Epidermal melanocyte (primary cell): ENCODE results near the gene GDI1.

ENCODE experiments used
- DNase-seq: peaks from one replicate; pipeline ENCODE4 v3.0.0; 2011; ENCODE audit warnings: low spot score; ENCODE audit not compliant: insufficient read length

Gene GDI1

GRCh38 chrX:154408659-154409221 lies 28.2 kb upstream of the GDI1 start:
- no peak for DNase-seq

GRCh38 chrX:154409222-154409871 lies 27.6 kb upstream of the GDI1 start, which contains the start of gene DNASE1L1:
Gene DNASE1L1 (minus strand): TSS chrX:154409254. CDS start chrX:154405568, 3,686 bp downstream.
- peak; percentile 27 for DNase-seq

DNA sequence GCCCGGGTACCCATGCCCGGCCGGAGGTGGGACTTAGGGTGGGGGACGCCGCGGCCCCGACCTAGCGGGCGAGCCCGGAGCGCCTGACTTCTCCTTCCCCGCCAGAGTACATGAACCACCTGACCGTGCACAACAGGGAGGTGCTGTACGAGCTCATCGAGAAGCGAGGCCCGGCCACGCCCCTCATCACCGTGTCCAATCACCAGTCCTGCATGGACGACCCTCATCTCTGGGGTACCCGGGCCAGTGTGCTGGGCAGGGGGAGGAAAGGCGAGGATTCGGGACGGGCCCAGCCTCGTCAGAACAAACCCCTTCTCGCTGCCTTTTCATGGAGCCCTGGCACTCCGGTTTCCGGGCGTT lies 25.0 kb upstream of the GDI1 start:
- DNase-seq, result no peak

- DNase-seq, result no peak
Measured at GRCh38 chrX:154412468-154412867, 24.5 kb upstream of the GDI1 start.

GRCh38 chrX:154413142-154413541 lies 23.8 kb upstream of the GDI1 start:
- no peak for DNase-seq

GRCh38 chrX:154417157-154417556 lies 19.8 kb upstream of the GDI1 start:
- no peak for DNase-seq

- no peak for DNase-seq
Measured at GRCh38 chrX:154419189-154419588, 17.8 kb upstream of the GDI1 start.

GRCh38 chrX:154419688-154420401 lies 17.1 kb upstream of the GDI1 start:
- no peak for DNase-seq

GRCh38 chrX:154420402-154420756 lies 16.6 kb upstream of the GDI1 start:
- DNase-seq, result no peak

GRCh38 chrX:154426916-154427770 lies 9.8 kb upstream of the GDI1 start:
- no peak for DNase-seq

DNA sequence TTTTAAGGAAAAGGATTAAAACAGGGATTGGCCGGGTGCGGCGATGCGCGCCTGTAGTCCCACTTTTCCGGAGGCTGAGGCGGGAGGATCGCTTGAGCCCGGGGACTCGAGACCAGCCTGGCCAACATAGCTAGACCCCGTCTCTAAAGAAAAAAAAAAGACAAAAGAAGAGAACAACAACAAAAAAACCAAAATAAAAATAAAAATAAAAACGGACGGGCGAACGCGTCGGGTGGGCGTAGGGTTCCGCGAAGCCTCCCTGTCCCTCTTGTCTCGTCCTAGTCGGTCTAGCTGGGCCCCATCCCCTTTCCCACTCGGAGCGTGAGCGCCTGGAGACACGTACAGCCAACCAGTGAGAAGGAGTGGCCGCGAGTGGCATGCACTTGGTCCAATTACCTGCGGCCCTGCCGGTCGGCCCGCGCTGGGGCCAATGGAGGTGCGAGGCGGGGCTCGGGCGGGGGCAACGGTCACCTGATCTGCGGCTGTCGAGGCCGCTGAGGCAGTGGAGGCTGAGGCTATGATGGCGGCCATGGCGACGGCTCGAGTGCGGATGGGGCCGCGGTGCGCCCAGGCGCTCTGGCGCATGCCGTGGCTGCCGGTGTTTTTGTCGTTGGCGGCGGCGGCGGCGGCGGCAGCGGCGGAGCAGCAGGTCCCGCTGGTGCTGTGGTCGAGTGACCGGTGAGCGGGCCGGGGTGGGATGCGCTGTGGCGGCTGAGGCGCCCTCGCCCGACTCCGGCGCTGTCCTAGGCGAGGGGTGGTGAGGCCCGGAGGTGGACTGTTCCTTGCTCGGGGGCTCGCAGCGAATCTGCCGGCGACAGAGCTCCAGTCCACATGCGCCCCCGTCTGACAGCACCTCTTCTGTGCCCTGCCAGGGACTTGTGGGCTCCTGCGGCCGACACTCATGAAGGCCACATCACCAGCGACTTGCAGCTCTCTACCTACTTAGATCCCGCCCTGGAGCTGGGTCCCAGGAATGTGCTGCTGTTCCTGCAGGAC lies 8.5 kb upstream of the GDI1 start, which contains the start of gene ATP6AP1:
TSS of gene ATP6AP1 (plus strand) at position 502 of the 996 bp plus-strand sequence. CDS start at position 518, 16 bp downstream.
- peak; percentile 84 for DNase-seq

- DNase-seq, result no peak
Measured at GRCh38 chrX:154429711-154430110, 7.2 kb upstream of the GDI1 start.

GRCh38 chrX:154430479-154430878 lies 6.5 kb upstream of the GDI1 start:
- no peak for DNase-seq

DNA sequence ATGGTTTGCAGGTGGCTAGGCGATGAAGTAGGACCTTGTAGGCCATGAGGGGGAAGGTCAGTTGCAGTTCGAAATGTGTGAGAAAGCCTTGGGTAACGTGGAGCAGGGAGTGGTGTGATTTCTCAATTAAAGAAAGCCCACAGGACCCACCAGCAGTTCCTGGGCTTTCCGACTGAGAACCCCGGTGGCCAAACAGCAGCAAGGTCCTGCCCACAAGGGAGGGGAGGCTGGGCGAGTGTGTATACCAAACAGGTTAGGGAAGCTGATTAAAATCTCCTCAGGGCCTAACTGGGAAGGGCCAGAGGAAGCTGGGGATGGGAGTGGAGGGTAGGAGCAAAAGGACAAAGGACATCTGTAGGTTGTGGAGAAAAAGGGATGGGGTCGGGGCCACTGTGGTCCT lies 6.0 kb upstream of the GDI1 start:
- no peak for DNase-seq

- no peak for DNase-seq
Measured at GRCh38 chrX:154431341-154431740, 5.6 kb upstream of the GDI1 start.

DNA sequence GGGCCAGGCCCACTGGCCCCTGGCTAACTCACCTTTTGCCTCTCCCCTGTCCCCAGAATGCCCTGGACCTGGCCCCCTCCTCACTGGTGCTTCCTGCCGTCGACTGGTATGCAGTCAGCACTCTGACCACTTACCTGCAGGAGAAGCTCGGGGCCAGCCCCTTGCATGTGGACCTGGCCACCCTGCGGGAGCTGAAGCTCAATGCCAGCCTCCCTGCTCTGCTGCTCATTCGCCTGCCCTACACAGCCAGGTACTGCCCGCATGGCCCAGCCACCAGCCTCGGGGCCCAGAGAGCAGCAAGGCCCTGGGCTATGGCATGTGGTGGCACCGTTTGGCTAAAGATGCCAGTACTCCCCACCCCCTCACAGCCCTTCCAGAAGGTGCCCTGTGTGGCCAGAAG lies 4.7 kb upstream of the GDI1 start:
- no peak for DNase-seq

GRCh38 chrX:154433605-154434004 lies 3.3 kb upstream of the GDI1 start:
- DNase-seq, result no peak

GRCh38 chrX:154434394-154435168 lies 2.4 kb upstream of the GDI1 start:
- DNase-seq, result no peak

DNA sequence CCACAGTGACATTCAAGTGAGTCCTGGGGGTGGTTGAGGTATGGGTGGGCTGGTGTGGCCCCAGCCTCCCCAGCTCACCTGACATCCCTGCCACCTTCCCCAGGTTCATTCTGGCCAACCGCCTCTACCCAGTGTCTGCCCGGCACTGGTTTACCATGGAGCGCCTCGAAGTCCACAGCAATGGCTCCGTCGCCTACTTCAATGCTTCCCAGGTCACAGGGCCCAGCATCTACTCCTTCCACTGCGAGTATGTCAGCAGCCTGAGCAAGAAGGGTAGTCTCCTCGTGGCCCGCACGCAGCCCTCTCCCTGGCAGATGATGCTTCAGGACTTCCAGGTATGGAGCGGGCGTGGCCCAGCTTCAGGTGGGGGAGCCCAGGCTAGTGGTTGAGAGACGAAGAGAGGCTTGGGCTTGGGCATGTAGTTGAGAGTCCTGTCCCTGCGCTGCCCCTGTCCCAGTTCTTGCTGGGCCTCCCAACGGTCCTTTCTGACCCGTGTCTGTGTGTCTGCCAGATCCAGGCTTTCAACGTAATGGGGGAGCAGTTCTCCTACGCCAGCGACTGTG lies 1.7 kb upstream of the GDI1 start:
- DNase-seq, result no peak
